Neuronal stem cell (in vitro differentiated cells): ENCODE data around the gene MYO1H.

Experiments
- DNase-seq: peaks from one replicate; pipeline ENCODE4 v3.0.0-alpha.2; 2013; ENCODE audit warnings: low spot score
- H2AFZ ChIP-seq: one replicate; pipeline ENCODE4 v1.6.1; 2013; ENCODE audit warnings: mild to moderate bottlenecking, low read length, inconsistent platforms
- H2AK5ac ChIP-seq: 2 replicates; pipeline ENCODE4 v1.6.1; 2013; ENCODE audit warnings: low read depth, mild to moderate bottlenecking, inconsistent platforms, low read length, moderate library complexity, mixed read lengths
- H2BK120ac ChIP-seq: 2 replicates; pipeline ENCODE4 v1.6.1; 2013; ENCODE audit warnings: low read depth, mild to moderate bottlenecking, inconsistent platforms, low read length, moderate library complexity, mixed read lengths
- H2BK12ac ChIP-seq: one replicate; pipeline ENCODE4 v1.6.1; 2013; ENCODE audit warnings: low read length, inconsistent platforms
- H2BK15ac ChIP-seq: 2 replicates; pipeline ENCODE4 v1.6.1; 2013; ENCODE audit warnings: mild to moderate bottlenecking, low read length, inconsistent platforms, mixed read lengths
- H2BK5ac ChIP-seq: one replicate; pipeline ENCODE4 v1.6.1; 2013; ENCODE audit warnings: inconsistent platforms, mild to moderate bottlenecking, low read length, moderate library complexity
- H3K14ac ChIP-seq: one replicate; pipeline ENCODE4 v1.6.1; 2013; ENCODE audit warnings: low read length, inconsistent platforms
- H3K18ac ChIP-seq: 2 replicates; pipeline ENCODE4 v1.6.1; 2013; ENCODE audit warnings: low read length, inconsistent platforms
- H3K23ac ChIP-seq: 2 replicates; pipeline ENCODE4 v1.6.1; 2013; ENCODE audit warnings: low read depth, mild to moderate bottlenecking, mixed read lengths, low read length, inconsistent platforms; ENCODE audit not compliant: poor library complexity
- H3K27ac ChIP-seq: replicated peaks from 3 replicates; pipeline ENCODE4 v1.5.1; 2013; ENCODE audit warnings: low read length, inconsistent platforms
- H3K27me3 ChIP-seq, 3 experiments: 2 replicates each; pipeline ENCODE4 v1.6.1; 2013; ENCODE audit warnings: low read length in 3 of 3, mild to moderate bottlenecking in 2 of 3, inconsistent platforms in 1 of 3, low read depth in 1 of 3, mixed read lengths in 1 of 3, moderate library complexity in 1 of 3; ENCODE audit not compliant: control insufficient read depth in 3 of 3, insufficient read depth in 3 of 3
- H3K36me3 ChIP-seq, 2 donors: replicated peaks in 1 of 2; 2 replicates each; pipeline ENCODE4 v1.6.1; 2013; ENCODE audit warnings: low read length in 2 of 2; ENCODE audit not compliant: control insufficient read depth in 2 of 2, insufficient read depth in 2 of 2
- H3K4ac ChIP-seq: 2 replicates; pipeline ENCODE4 v1.6.1; 2013; ENCODE audit warnings: inconsistent platforms, mild to moderate bottlenecking, low read length, moderate library complexity
- H3K4me1 ChIP-seq, 2 donors: 1 replicate in 1 of 2; 2 replicates in 1 of 2; pipeline ENCODE4 v1.6.1; 2013; ENCODE audit warnings: low read length in 2 of 2, low read depth in 1 of 2; ENCODE audit not compliant: control insufficient read depth in 2 of 2, insufficient read depth in 1 of 2
- H3K4me2 ChIP-seq: one replicate; pipeline ENCODE4 v1.6.1; 2013; ENCODE audit warnings: mild to moderate bottlenecking, low read length, inconsistent platforms; ENCODE audit not compliant: insufficient read depth, poor library complexity, severe bottlenecking
- H3K4me3 ChIP-seq, 2 donors: 2 replicates each; pipeline ENCODE4 v1.5.1; 2013; ENCODE audit warnings: low read length in 2 of 2, mild to moderate bottlenecking in 2 of 2, inconsistent platforms in 1 of 2, moderate library complexity in 1 of 2
- H3K79me1 ChIP-seq: one replicate; pipeline ENCODE4 v1.6.1; 2013; ENCODE audit warnings: low read depth, mild to moderate bottlenecking, inconsistent platforms, low read length, moderate library complexity
- H3K9ac ChIP-seq: one replicate; pipeline ENCODE4 v1.6.1; 2013; ENCODE audit warnings: mild to moderate bottlenecking, low read depth, low read length, inconsistent platforms; ENCODE audit not compliant: poor library complexity
- H3K9me3 ChIP-seq, 2 donors: replicated peaks in 1 of 2; 2 replicates each; pipeline versions ENCODE3 to v1.6.1; 2013; ENCODE audit warnings: low read length in 2 of 2, mild to moderate bottlenecking in 2 of 2, inconsistent platforms in 1 of 2, low read depth in 1 of 2, mixed read lengths in 1 of 2, moderate library complexity in 1 of 2; ENCODE audit not compliant: control insufficient read depth in 2 of 2, insufficient read depth in 1 of 2
- H4K8ac ChIP-seq: one replicate; pipeline ENCODE4 v1.6.1; 2013; ENCODE audit warnings: low read depth, mild to moderate bottlenecking, inconsistent platforms, low read length, moderate library complexity
- H4K91ac ChIP-seq: one replicate; pipeline ENCODE4 v1.6.1; 2013; ENCODE audit warnings: low read length, low read depth, mild to moderate bottlenecking, inconsistent platforms; ENCODE audit not compliant: poor library complexity
- WGBS, 2 donors: extraction: QIAGEN DNeasy Blood & Tissue Kit; methylation state at CpG; one replicate each; pipeline ENCODE4 v1.1.7; 2013; ENCODE audit warnings: missing lambda C conversion rate in 2 of 2, mixed read lengths in 1 of 2; ENCODE audit not compliant: insufficient read length in 2 of 2, insufficient replicate concordance in 1 of 2; ENCODE audit errors: extremely low coverage in 2 of 2; 5-methylcytosine and 5-hydroxymethylcytosine counted together

The MYO1H gene

GRCh38 chr12:109496306-109496705 is 148.6 kb downstream of the MYO1H start:
- no peak overlapping the region for H3K4me3 ChIP-seq
- H3K23ac ChIP-seq = no peak overlapping the region
- no peak for DNase-seq
- peaks cover 14 to 95% of the 10 kb centered on the region in 2 donors for H3K36me3 ChIP-seq
- H3K4ac ChIP-seq = no peak overlapping the region
- H4K91ac ChIP-seq = no peak overlapping the region
- H2BK5ac ChIP-seq = no peak overlapping the region
- no peak overlapping the region for H2AK5ac ChIP-seq
- no peak overlapping the region for H3K9ac ChIP-seq
- no peak overlapping the region for H2BK15ac ChIP-seq
- H3K27ac ChIP-seq = no peak overlapping the region
- H2AFZ ChIP-seq = no peak overlapping the region
- no peak overlapping the region for H3K14ac ChIP-seq
- H3K4me2 ChIP-seq = no peak overlapping the region
- no peak overlapping the region for H2BK120ac ChIP-seq
- H3K18ac ChIP-seq = no peak overlapping the region
- H2BK12ac ChIP-seq = no peak overlapping the region
- H3K9me3 ChIP-seq = peaks cover 0 to 1% of the 10 kb centered on the region in 2 donors
- no peaks in the 10 kb centered on the region for H3K79me1 ChIP-seq
- H3K27me3 ChIP-seq = no peaks in the 10 kb centered on the region
- no peak overlapping the region for H4K8ac ChIP-seq
- H3K4me1 ChIP-seq = no peaks in the 10 kb centered on the region

DNA sequence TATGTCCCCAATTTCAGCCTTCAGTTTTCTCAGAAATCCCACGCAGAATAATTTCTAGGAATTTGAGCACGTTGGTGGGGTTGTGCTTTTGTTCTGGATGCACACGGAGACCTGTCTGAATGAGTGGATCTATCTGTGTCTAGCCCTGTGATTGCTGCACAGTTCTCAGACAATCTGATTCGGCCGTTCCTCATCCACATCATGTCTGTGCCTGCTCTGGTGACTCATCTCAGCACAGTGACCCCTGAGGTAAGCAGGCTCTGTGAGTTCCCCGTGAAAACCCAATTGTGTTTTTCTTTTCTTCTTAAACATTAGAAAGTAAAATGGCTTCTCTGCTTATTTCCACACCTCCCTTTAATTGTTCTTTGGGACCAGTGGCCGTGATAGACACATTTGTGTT is 150.0 kb downstream of the MYO1H start:
- Histone ChIP-seq H3K18ac (no peak overlapping the region), H3K36me3 (peaks cover 17 to 95% of the 10 kb centered on the region in 2 donors), H4K8ac (no peak overlapping the region), H3K9me3 (peaks cover 0 to 1% of the 10 kb centered on the region in 2 donors), H2BK5ac (no peak overlapping the region), H2AFZ (no peak overlapping the region), H2AK5ac (no peak overlapping the region), H4K91ac (no peak overlapping the region), H3K27ac (no peak overlapping the region), H3K14ac (no peak overlapping the region), H3K23ac (no peak overlapping the region), H2BK15ac (no peak overlapping the region), H3K9ac (no peak overlapping the region), H3K4me2 (no peak overlapping the region), H3K79me1 (no peaks in the 10 kb centered on the region), H3K4me3 (no peak overlapping the region), H3K4ac (no peak overlapping the region), H2BK120ac (no peak overlapping the region), H2BK12ac (no peak overlapping the region), H3K27me3 (no peaks in the 10 kb centered on the region), H3K4me1 (no peaks in the 10 kb centered on the region)
- WGBS, 2 donors = no CpG with 5 or more reads among the region's 7 CpGs
- no peak for DNase-seq
